Aorta (tissue), 5 donors: ENCODE measurements around the gene IRF9. TPM values are rescaled to one million over a fixed set of nuclear protein-coding genes. Genes with fewer than 3 reads are reported as not detected.

Source experiments
- ATAC-seq: fragments of 200-7000 bp; cut with Tn5 transposase; one replicate; pipeline ENCODE4 v1.9.1; 2022; ENCODE audit warnings: moderate library complexity; ENCODE audit not compliant: low FRiP score
- DNase-seq, 2 donors: peaks; one replicate each; pipeline ENCODE4 v3.0.0-alpha.2; 2020
- H3K27ac ChIP-seq, 2 donors: one replicate each; pipeline ENCODE4 v1.5.1; 2013; ENCODE audit warnings: low read length in 2 of 2, mild to moderate bottlenecking in 2 of 2, moderate library complexity in 2 of 2, control low read depth in 1 of 2, inconsistent platforms in 1 of 2, low read depth in 1 of 2
- H3K27me3 ChIP-seq, 2 donors: one replicate each; pipeline ENCODE4 v1.6.1; 2013; ENCODE audit warnings: control low read depth in 1 of 2, low read length in 1 of 2, mild to moderate bottlenecking in 1 of 2, moderate library complexity in 1 of 2; ENCODE audit not compliant: insufficient read depth in 2 of 2, control insufficient read depth in 1 of 2
- H3K36me3 ChIP-seq, 2 donors: one replicate each; pipeline ENCODE4 v1.6.1; 2013; ENCODE audit warnings: control low read depth in 1 of 2, low read length in 1 of 2, mild to moderate bottlenecking in 1 of 2; ENCODE audit not compliant: insufficient read depth in 2 of 2, control insufficient read depth in 1 of 2
- H3K4me1 ChIP-seq, 2 donors: one replicate each; pipeline ENCODE4 v1.6.1; 2013; ENCODE audit warnings: low read length in 2 of 2, control low read depth in 1 of 2, mild to moderate bottlenecking in 1 of 2, moderate library complexity in 1 of 2; ENCODE audit not compliant: insufficient read depth in 2 of 2, control insufficient read depth in 1 of 2
- H3K4me3 ChIP-seq, 2 donors: one replicate each; pipeline ENCODE4 v1.5.1; 2013; ENCODE audit warnings: low read length in 2 of 2, control low read depth in 1 of 2, mild to moderate bottlenecking in 1 of 2
- H3K9me3 ChIP-seq: one replicate; pipeline ENCODE4 v1.6.1; 2013; ENCODE audit warnings: mild to moderate bottlenecking, low read length; ENCODE audit not compliant: control insufficient read depth
- WGBS, 2 donors: extraction: QIAGEN DNeasy Blood & Tissue Kit; methylation state at CpG; one replicate each; pipeline ENCODE4 v1.1.7; 2013; 5-methylcytosine and 5-hydroxymethylcytosine counted together
- intact Hi-C, 2 donors: fragments of 100-400 bp; cut with DNase I; formaldehyde crosslinking; loops; one replicate each; pipeline versions ENCODE4 v1.14.2 to v1.15.0; 2022
- polyA plus RNA-seq, 2 donors: library from polyadenylated mRNA; stranded (reverse); fragments of 200-250 nt; gene quantifications; one replicate each; pipeline ENCODE4 v1.2.3, GENCODE V29; 2013
- total RNA-seq, 2 donors: library from RNA; stranded (reverse); fragmentation: NEBNext Ultra II Directional; extraction: Animal tissue kit (Norgen Biotek cat#: 25700); gene quantifications; one replicate each; pipeline ENCODE4 v1.2.1, GENCODE V29; 2021
- donor health status: healthy with polysubstance abuse.
- donor health status: Bipolar disorder and iron deficiency.
- donor health status: DM: no; HTN: no; CAD: no.
- donor health status: DM: no; HTN: no; CAD: no.
- donor health status: DM: yes; HTN: yes; CAD: no.

Gene IRF9
- total and polyA plus RNA-seq, 4 donors: 56.0 to 117 (median 112) TPM

DNA sequence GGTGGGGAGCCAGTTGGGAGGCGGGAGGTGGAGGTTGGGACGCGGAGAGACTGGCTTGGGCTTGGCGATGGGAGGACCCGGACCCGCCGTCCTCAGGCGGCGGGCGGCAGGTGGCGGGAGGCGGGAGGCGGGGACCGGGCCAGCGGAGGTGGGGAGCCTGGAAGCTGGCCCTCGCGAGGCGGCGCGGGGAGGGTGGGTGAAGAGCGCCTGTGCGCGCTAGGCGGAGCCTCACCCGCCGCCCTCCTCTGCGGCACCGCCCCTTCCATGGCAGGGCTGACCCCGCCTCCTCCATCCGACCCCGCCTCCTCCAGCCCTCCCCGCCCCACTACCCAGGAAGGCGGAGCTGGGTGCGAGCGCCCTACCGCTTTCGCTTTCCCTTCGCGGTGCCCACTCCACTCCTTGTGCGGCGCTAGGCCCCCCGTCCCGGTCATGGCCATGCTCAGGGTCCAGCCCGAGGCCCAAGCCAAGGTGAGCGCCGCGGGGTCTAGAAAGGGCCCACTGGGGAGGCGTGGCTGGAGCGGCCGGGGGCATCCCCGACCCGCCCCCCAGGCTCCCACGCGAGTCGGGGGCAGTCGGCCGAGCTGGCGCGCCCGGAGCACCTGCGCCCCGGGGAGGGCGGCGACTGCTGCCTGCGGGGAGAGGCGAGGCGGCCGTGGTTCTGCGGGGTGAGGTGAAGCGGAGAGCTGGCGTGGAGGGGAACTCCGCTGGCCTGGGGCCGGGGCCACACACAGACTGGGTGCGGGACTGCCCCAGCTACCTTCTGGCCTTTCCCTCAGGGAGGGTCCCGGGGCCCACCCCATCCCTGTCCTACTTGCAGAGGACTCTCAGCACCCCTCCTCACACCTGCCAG lies 25.0 kb upstream of the IRF9 start, which contains the start of gene PSME1:
Gene PSME1, plus strand, starts transcription at position 361 of the 850 bp plus-strand sequence. Its CDS starts 69 bp downstream, at position 430.
- Histone ChIP-seq H3K27ac (peak within 1 kb of the TSS in 1 of 2 donors; percentile 26), H3K4me3 (peak within 1 kb of the TSS; percentile 71 to 92), H3K27me3 (no peaks in the 10 kb centered on the region), H3K36me3 (no peaks in the 10 kb centered on the region), H3K9me3 (no peaks in the 10 kb centered on the region), H3K4me1 (no peaks in the 10 kb centered on the region)
- ATAC-seq: peak; percentile 99
- 0 to 1% methylated on average over 39 to 75 of the region's 75 CpGs for WGBS, 2 donors
- intact Hi-C loops: no loop called here
- peak; percentile 96 to 98 for DNase-seq

DNA sequence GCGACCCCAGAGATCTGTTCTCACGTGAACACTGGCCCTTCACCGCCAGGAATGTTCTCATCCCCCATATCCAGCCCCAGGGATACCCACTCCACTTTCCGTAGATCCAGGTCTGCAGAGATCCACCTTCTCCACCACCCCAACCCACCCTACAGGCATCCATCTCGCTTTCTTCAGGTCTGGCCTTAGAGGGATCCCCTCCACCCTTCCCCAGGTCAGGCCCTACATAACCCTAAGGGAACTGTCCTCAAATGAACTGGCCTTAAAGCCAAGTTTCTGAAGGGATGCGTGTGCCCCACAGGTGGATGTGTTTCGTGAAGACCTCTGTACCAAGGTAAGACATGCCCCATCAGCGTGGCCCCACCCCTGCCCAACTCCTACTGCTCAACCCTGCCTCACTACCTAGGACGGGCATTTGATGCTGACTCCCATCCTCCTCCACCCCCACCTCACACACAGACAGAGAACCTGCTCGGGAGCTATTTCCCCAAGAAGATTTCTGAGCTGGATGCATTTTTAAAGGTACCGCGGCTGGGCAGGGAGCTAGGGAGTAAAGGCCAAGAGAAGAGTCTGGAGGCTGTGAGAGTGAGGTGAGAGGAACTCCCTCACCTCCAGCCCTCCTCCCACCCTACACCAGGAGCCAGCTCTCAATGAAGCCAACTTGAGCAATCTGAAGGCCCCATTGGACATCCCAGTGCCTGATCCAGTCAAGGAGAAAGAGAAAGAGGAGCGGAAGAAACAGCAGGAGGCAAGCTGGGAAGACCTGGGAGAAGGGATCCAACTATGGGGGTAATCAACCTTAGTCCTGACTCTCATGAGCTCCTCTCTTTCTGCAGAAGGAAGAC lies 24.2 kb upstream of the IRF9 start:
- DNase-seq (peak; percentile 34 to 36), ATAC-seq (no peak)
- H3K4me1 ChIP-seq: no peaks in the 10 kb centered on the region
- intact Hi-C loops: no loop called here
- H3K4me3 ChIP-seq: peak overlapping the region; percentile 71 to 92
- H3K9me3 ChIP-seq: no peaks in the 10 kb centered on the region
- no peaks in the 10 kb centered on the region for H3K36me3 ChIP-seq
- WGBS, 2 donors: 33 to 41% methylated on average over 13 of the region's 13 CpGs
- no peaks in the 10 kb centered on the region for H3K27me3 ChIP-seq
- H3K27ac ChIP-seq: peak overlapping the region in 1 of 2 donors; percentile 14

- 88 to 91% methylated on average over 8 of the region's 8 CpGs for WGBS, 2 donors
- DNase-seq: peak; percentile 21 to 74
- no peak for ATAC-seq
- Histone ChIP-seq H3K9me3 (no peaks in the 10 kb centered on the region), H3K4me1 (no peaks in the 10 kb centered on the region), H3K4me3 (no peak overlapping the region), H3K27ac (no peak overlapping the region), H3K27me3 (no peaks in the 10 kb centered on the region), H3K36me3 (no peaks in the 10 kb centered on the region)
- intact Hi-C loops: no loop called here
These were observed 23.3 kb upstream of the IRF9 start for GRCh38 chr14:24137529-24138395.

DNA sequence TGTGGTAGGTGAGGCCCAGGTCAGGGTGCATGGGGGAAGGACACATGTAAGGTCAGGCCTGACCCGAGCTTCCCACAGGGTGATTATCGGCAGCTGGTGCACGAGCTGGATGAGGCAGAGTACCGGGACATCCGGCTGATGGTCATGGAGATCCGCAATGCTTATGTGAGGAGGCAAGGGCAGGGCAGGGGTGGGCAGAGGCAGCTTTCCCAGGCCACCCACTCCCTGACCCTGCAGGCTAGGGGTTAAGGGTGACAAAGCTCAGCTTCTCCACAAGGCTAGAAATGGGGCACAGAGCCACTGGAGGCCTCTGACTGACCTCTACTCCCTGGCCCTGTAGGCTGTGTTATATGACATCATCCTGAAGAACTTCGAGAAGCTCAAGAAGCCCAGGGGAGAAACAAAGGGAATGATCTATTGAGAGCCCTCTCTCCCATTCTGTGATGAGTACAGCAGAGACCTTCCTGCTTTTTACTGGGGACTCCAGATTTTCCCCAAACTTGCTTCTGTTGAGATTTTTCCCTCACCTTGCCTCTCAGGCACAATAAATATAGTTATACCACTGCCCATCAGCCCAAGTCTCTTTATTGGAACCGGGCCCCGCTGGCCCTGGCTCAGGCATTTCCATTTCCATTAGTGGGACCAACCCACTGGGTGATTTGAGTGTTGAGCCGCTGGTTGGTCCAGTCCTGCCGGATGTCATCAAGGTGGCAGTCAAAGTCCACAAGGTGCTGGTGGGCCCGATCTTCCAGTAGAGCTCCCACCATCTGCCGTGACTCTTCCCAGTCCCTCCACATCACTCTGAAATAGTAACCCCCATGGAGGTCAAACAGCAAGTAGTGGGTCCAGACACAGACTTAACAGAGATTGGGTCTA lies 22.4 kb upstream of the IRF9 start:
- Histone ChIP-seq H3K27ac (no peak overlapping the region), H3K36me3 (no peaks in the 10 kb centered on the region), H3K27me3 (no peaks in the 10 kb centered on the region), H3K4me1 (no peaks in the 10 kb centered on the region), H3K4me3 (no peak overlapping the region), H3K9me3 (no peaks in the 10 kb centered on the region)
- DNase-seq (peak; percentile 45 to 59), ATAC-seq (no peak)
- intact Hi-C loops: no loop called here
- WGBS, 2 donors: 85% methylated on average over 13 of the region's 13 CpGs

DNA sequence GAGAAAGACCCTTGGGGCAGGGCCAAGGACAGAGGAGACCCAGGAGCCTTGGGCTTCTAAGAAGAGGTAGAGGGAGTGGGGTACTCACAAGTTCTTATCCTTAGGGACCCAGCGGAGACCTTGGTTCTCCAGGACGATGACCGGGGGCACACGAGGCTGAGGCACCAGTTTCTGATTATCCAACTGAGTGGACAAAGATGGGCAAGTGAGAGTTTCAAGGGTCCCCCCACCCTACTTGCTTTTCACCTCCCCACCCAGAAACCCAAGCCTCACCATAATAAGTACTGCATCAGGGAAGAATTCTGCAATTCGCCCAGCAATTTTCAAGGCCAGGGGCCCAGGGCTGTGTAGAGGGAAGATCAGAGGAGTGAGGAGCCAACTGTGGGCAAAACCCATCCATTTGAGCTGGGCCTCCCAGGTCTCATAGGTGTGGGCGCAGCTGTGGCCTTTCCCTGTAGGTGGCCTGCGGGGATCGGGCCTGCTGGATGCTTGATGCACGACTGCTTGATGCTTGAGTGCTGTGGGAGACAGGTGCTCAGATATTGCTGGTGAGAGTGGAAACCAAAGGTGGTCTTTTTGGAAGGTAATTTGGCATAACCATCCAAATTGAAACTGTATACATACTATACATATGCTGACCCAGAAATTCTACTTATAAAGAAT lies 21.7 kb upstream of the IRF9 start:
- no peak for ATAC-seq
- Histone ChIP-seq H3K36me3 (no peaks in the 10 kb centered on the region), H3K4me3 (no peak overlapping the region), H3K27ac (no peak overlapping the region), H3K27me3 (no peaks in the 10 kb centered on the region), H3K9me3 (no peaks in the 10 kb centered on the region), H3K4me1 (no peaks in the 10 kb centered on the region)
- WGBS, 2 donors: 90 to 91% methylated on average over 9 of the region's 9 CpGs
- DNase-seq: peak; percentile 41 to 73
- intact Hi-C loops: no loop called here

GRCh38 chr14:24141097-24141880 lies 19.8 kb upstream of the IRF9 start, which contains the start of gene EMC9:
EMC9 (minus strand) TSS chr14:24141591; CDS start chr14:24141304, 287 bp downstream.
- ATAC-seq (peak; percentile 97), DNase-seq (peak; percentile 100)
- Histone ChIP-seq H3K27ac (peak within 1 kb of the TSS in 1 of 2 donors; percentile 60), H3K4me3 (peak within 1 kb of the TSS; percentile 20 to 53), H3K27me3 (no peaks in the 10 kb centered on the region), H3K36me3 (no peaks in the 10 kb centered on the region), H3K4me1 (no peaks in the 10 kb centered on the region), H3K9me3 (no peaks in the 10 kb centered on the region)
- 0 to 1% methylated on average over 61 to 65 of the region's 65 CpGs for WGBS, 2 donors
- intact Hi-C loops: loop anchor here in 1 of 2 donors (2.0 kb wide), 1 partner anchor 26 kb away; the partner anchor contains the start of genes DCAF11 and NRL

GRCh38 chr14:24143511-24143910 lies 17.6 kb upstream of the IRF9 start:
- Histone ChIP-seq H3K4me1 (no peaks in the 10 kb centered on the region), H3K27me3 (no peaks in the 10 kb centered on the region), H3K9me3 (no peaks in the 10 kb centered on the region), H3K36me3 (no peaks in the 10 kb centered on the region), H3K4me3 (no peak overlapping the region), H3K27ac (no peak overlapping the region)
- peak; percentile 21 to 51 for DNase-seq
- 63 to 65% methylated on average over 2 of the region's 2 CpGs for WGBS, 2 donors
- ATAC-seq: no peak
- intact Hi-C loops: no loop called here
